Fibroblast of villous mesenchyme (primary cell): ENCODE data around the gene PC. TPM values are rescaled to one million over a fixed set of nuclear protein-coding genes. Genes with fewer than 3 reads are reported as not detected.

ENCODE experiments used
- DNase-seq: peaks from one replicate; pipeline ENCODE4 v3.0.0-alpha.2; 2010; ENCODE audit warnings: low read depth
- H3K4me3 ChIP-seq: 2 replicates; pipeline ENCODE4 v1.5.1; 2011; ENCODE audit warnings: low read depth, mild to moderate bottlenecking, low read length
- total RNA-seq: library from RNA; depleted of rRNA; stranded (reverse); fragments of >200 nt; gene quantifications from 2 replicates; pipeline ENCODE4 v1.2.3, GENCODE V29; 2012
- TF ChIP-seq, protein P1 (sequence below): IDR thresholded peaks from 2 replicates; pipeline ENCODE4 v1.5.1; 2012; ENCODE audit warnings: low read depth, mild to moderate bottlenecking, low read length; ENCODE audit not compliant: insufficient read depth

Gene PC
- total RNA-seq, 1 donor: 11.7 TPM

DNA sequence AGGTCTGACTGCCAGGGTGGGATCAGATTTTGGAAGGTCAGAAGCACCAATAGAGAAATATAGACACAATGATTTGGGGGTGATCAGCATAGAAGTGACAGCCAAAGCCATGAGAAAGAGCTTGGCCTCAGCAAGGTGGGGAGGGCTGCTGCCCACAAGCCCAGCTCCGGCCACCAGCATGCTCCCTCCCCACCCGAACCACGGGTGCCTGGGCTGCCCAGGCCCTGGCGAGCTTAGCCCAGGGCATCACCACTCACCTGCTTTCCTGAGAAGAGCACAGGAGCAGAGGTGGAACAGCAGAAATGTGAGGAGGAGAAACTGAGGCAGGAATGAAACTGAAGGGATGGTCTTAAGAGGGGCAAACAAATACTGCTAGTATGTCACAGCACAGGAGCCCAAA lies 52.6 kb downstream of the PC start:
- TF ChIP-seq, protein P1, sequence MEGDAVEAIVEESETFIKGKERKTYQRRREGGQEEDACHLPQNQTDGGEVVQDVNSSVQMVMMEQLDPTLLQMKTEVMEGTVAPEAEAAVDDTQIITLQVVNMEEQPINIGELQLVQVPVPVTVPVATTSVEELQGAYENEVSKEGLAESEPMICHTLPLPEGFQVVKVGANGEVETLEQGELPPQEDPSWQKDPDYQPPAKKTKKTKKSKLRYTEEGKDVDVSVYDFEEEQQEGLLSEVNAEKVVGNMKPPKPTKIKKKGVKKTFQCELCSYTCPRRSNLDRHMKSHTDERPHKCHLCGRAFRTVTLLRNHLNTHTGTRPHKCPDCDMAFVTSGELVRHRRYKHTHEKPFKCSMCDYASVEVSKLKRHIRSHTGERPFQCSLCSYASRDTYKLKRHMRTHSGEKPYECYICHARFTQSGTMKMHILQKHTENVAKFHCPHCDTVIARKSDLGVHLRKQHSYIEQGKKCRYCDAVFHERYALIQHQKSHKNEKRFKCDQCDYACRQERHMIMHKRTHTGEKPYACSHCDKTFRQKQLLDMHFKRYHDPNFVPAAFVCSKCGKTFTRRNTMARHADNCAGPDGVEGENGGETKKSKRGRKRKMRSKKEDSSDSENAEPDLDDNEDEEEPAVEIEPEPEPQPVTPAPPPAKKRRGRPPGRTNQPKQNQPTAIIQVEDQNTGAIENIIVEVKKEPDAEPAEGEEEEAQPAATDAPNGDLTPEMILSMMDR: no peak
- H3K4me3 ChIP-seq: no peak overlapping the region
- DNase-seq: no peak

DNA sequence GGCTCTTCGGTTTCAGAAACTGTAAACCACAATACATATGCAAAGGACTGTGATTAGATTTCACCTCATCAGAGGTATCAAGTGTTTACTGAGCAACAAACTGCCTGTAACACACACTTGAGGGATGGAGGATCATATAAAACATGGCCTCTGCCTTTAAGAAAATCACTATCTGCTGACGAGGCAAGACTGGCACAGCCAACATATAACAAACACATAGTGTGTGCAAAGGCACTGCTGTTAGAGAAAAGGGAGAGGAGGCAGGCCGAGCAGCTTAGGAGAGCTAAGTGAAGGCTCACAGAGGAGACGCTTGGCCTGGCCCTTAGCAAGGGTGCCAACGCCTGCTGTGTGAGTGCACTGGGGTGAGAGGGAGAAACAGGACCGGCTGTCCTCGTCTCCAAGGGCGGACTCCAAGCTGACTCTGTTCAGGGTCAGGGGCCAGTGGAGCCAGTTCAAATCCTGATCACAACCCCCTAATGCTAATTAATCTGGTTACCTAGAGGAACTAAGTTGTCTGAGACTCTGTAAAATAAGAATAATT lies 53.1 kb downstream of the PC start:
- TF ChIP-seq, protein P1: no peak
- no peak for DNase-seq
- no peak overlapping the region for H3K4me3 ChIP-seq

DNA sequence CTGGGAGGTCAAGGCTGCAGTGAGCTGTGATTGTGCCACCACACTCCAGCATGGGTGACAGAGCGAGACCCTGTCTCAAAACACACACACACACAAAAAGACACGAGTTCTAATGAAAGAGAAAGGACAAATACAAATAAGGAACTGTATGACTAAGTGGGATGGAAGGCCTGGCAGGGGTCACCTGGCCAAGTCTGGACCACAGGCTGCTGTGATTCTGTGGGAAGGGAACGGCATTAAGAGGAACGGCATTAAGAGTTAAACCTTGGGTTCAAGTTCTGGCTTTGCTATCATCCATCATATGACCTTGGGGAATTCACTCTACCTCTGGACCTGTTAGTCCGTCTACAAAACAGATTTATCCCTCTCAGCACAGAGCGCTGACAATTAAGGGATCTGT lies 53.6 kb downstream of the PC start:
- TF ChIP-seq, protein P1: no peak
- no peak for DNase-seq
- no peak overlapping the region for H3K4me3 ChIP-seq

DNA sequence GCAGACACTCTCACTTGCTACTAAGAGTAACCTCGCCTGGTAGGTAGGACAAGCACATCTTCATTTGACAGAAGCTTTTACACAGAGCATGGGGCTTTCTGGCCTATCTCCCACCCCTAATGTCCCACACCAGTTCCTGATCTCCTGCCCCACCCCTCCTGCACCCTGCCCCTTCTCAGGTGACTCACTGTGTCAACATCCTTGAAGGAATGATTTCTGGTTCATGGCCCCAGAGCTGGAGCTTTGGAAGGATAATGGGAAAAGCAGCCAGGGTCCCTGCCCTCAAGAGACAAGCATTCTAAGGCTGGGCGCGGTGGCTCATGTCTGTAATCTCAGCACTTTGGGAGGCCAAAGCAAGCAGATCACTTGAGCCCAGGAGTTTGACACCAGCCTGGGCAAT lies 54.1 kb downstream of the PC start:
- TF ChIP-seq, protein P1: no peak
- DNase-seq: no peak

DNA sequence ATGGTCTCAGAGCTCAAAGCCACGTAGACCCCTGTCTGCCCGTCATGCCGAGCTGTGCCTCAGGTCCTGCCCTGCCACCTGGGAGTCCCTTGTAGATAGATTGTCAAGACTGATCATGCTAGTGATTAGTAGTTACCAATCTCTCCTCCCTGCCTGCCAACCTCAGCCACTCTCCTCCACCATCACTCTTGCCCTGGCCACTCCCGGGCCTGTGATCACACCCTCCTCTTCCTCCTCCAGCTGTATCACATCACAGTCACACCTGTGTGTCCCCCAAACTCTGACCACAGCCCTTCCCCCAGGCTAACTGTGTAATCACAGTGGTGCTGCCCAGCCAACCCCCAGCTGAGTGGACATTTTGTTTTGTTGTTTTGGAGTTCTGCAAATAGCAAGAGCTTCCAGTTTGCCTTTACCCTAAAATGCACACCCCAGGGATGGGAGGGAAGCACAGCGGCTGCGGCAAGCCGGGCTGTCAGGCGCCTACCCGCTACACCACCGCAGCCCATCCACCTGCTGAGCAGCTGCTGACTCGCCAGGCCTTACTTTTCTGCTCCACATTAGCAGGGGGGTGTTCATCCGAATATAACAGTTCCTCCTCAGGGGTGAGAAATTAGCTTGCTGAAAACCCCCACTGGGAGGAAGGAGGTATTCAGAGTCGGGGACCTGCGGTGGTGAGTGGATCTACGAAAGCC lies 55.6 kb downstream of the PC start:
- no peak overlapping the region for H3K4me3 ChIP-seq
- TF ChIP-seq, protein P1: no peak
- no peak for DNase-seq

More for the DNA sequence above, 54.1 kb downstream of the PC start:
- no peak overlapping the region for H3K4me3 ChIP-seq

DNA sequence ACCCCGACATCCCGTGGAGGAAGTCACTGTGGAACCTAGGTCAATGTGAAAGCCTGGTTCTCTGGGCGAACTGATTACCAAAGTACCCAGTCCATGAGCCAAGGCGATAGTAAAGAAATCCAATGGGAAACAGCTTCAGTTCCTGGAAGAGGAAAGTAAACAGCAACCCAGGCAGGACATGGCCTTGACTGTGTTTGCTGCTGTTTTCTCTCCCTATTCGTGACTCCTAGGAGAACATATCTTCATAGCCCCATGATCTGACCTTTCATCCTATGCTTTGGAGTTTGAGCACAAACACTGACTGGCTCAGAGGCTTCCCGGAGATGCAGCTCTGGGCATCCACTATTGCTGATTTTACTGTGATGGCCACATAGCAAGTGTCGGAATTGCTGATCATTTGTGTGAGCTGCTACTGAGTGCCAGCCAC lies 56.2 kb downstream of the PC start:
- TF ChIP-seq, protein P1: no peak
- no peak overlapping the region for H3K4me3 ChIP-seq

More for the DNA sequence above, 56.2 kb downstream of the PC start:
- DNase-seq: no peak
